ENCODE data around the gene BSND.
"Not testable (repeated sequence)": the region's sequence is repeated elsewhere in the genome, so short reads cannot be mapped to it uniquely, and the experiment has no call there.

The BSND gene

DNA sequence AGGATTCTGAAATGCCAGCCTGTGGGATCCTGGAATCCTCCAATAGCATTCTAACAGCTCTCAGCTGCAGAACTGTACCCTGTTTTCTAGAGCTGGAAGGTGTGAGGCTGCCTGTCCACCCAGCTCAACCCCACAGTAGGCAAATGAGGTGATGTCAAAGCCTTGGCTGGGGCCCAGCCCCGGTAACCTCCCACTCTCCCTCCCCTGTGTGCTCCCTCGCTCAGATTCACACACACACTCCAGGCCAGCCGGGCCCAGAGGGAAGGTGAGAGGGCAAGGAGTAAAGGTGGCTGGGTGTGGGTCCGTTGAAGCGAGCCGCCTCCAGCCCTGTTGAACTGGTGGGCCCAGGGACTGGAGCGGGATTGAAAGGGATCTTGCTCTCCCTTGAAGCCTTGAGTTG, at the start of gene BSND:
Gene BSND, plus strand, starts transcription at position 257 of the 400 bp plus-strand sequence. CDS start 254 bp downstream, outside the sequence.
- DNase-seq (ENCODE audit: low read depth), result no peak

DNA sequence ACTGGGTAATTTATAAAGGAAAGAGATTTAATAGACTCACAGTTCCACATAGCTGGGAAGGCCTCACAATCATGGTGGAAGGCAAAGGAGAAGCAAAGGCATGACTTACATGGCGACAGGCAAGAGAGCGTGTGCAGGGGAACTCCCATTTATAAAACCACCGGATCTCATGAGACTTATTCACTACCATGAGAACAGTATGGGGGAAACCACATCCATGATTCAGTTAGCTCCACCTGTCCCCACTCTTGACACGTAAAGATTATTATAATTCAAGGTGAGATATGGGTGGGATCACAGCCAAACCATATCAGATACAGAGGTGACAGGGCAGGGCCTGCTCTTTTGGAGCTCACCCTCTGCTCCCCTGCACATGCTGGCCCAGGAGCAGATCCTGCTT, 49.7 kb upstream of the BSND start:
- no peak for DNase-seq (ENCODE audit: low read depth)

DNA sequence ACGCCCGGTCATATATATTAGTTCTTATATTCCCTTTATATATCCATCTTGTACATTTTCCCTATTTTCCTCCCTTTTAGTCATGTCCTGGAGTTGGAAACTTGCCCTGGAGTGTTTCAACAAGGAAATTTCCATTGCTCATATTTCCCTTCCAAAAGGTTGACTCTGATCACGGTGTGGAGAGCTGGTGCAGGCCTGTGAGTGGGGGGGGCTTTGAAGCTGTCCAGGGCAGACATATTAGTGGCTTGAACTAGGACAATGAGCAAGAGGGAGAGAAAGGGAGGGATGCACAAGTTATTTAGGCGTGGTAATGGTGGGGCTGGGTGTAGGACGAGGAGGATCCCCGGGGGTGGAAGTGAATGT, 48.7 kb upstream of the BSND start:
- peak; percentile 33 for DNase-seq (ENCODE audit: low read depth)

DNA sequence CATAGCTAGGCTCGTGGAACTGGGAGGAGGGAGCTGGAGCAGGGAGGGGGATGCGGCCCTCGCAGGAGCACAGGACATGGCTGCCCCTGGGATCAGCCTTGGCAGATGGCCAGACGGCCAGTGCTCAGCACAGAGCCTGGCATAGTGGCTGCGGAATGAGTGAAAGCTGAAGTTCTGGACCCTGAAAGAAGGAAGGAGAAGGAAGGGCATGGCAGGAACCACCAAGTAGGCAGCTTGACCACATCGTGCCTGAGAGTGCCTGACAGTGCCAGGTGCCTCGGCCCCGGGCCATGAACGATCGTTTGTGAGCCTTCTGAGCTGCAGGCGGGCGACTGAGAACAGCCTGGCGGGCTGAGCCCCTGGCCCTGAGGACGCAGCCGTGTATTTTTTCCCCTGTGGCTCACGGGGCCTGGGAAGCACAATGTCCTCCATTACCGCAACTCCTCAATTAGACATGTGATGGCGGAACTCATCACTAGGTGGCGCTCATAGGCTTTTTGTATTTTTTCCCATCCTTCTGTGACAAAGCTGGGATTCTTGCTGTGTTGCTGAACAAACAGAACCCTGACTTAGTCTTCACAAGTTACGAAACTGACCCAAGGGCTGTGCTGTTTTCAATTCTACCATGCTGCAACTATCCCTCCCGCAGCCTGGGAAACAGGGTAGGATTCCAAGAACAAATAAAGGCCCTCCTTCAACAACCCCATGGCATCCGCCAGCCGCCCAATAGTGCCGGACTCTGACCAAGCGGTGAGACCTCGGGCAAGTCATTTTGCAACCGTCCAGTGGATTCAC, 48.2 kb upstream of the BSND start:
- peak; percentile 82 for DNase-seq (ENCODE audit: low read depth)

DNA sequence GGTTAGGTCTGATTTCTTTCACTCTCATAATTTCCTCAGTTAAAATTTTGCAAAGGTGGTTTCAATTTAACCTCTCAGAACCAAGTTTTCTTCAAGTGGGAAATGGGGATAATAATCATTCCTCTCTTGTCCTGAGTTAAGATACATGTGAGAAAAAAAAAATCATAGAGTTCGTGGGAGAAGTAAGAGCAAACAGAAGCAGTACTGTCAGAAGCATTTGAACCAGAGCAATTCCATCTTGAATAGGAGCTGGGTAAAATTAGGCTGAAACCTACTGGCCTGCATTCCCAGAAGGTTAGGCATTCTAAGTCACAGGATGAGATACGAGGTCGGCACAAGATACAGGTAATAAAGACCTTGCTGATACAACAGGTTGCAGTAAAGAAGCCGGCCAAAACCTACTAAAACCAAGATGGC, 46.9 kb upstream of the BSND start:
- no peak for DNase-seq (ENCODE audit: low read depth)

DNA sequence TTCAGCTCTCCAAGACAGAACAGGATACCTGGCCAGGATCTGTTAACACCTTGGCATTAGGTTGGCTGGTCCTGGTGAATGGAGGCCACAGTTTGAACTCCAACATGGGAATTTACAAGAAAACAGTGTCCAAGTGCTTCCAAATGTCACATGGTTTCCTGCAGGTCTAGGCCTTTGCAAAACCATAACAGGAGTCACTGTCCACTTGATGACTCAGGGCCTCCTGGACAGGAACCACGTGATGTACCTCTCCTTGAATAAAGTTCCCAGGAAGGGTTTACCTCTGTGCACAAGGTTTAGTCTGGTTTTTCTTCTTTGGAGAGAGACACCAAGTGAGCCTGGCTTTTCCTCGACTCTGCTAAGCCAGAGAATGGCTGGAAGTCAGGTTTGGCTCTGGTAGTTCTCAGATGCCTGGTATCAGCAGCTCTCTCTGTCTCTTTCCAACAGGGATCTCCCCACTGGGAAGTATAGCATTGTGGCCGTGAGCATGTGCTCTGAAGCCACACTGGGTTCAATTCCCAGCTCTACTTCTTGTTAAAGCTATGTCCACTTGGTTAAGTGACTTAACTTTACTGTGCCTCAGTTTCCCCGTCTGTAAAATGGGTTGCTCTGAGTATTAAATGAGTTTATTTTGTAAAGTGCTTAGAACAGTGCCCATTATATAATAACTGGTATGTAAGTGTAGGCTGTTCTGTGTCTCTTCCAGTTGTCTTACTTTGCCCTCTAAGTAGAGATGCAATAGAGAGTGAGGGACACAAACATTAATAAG, 45.6 kb upstream of the BSND start:
- peak; percentile 68 for DNase-seq (ENCODE audit: low read depth)

DNA sequence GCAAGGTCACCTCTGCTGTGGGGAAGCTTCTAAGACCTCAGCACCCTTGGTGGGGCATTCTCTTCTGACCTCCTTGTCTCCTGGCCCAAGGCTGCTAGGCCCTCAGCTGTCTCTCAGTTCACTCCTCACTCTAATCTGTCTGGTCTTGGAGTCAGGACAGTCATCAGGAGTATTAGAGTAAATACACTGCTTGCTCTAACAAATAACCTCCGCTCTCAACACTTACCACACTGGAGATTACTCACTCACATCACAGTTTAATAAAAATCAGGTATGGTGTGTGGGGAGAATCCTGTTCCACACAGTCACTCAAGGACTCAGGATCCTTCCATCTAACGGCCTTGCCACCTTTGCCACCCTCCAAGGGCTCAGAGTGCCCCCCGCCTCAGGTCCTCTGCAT, 44.9 kb upstream of the BSND start:
- no peak for DNase-seq (ENCODE audit: low read depth)

DNA sequence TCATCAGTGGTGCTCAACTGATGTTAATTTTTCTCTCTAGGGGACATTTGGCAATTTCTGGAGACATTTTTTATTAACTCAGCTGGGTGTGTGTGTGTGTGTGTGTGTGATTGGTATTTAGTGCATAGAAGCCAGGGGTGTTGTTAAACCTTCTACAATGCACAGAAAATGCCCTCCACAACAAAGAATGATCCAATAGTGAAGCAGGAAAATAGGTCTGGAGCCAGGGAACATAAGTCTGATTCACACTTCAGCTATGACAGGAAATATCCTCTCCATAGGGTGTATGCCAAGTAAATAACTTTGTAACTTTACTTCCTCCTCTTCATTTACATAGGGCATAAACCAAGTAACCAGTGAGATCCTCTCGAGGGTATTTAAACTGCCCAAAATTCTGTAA, 43.4 kb upstream of the BSND start:
- DNase-seq (ENCODE audit: low read depth), result peak; percentile 84

DNA sequence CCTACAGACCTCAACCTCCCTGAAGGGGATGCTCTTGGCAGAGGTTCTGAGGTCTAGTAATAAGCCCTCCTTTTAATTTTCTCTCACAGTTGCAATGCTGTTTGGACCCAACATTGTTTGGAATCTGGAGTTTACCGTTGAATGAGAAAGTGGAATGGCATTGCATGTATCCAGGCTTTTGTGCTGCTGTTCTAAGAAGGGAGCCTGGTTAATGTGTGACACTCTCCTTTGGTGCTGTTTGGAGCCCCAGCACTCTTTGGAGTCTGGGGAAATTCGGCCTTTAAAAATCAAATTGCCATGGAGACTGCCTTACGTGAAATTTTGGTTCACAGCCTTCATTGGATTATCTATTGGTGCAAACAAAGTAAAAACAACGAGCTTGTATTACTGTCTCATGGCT, 42.0 kb upstream of the BSND start:
- no peak for DNase-seq (ENCODE audit: low read depth)

DNA sequence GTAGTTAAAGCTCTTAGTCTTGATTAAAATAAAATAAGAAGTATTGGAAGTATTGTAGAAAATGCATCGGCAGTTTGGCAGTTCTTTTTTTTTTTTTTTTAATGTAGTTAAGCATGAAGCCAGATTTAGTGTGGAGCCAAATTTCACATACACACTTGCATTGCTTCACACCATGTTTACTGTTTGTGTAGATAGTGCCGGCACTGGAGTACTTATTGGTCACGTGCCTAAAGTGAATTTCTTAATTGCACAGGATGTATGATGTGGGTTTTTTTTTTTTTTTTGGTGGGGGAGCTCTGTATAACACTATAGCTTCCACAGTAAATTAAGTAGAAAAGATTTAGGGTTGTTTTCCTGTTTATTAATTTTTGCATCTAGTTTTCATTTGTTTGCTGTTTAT, 39.5 kb upstream of the BSND start:
- DNase-seq (ENCODE audit: low read depth), result no peak

DNA sequence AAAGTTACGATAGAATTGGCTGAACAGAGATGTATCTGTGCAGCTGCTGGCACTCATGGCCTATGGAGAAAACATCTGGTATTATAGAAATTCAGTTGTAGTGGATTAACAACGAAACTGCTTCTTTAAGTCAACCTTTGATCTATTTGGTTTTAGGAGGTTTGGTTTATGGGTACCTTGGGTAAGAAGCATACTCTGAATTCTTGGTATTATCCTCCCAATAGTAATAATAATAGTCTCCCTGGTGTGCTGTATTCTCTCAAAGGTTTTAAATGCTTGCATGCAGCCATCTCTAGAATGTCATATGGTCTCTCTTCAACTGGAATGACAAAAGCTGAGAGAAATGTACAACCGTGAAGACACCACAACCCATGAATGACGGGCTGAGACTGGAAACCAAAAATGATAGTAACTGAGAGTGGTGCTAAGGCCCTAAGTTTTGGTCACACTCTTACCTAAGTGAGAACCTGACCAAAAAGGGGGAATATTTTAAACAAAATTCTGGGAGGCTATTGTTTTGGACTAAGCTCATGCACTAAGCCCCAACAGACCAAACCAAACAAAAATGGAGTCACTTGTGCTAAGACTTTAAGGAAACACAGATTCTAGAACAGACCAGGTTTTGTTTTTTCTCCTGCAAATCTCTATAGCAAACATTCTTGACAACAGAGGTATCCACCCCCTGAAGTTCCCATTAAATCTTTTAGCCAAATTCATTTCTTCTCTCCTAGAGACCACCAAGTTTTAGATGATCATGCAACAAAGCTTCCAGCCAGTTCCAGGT, 35.9 kb upstream of the BSND start:
- DNase-seq (ENCODE audit: low read depth), result no peak

DNA sequence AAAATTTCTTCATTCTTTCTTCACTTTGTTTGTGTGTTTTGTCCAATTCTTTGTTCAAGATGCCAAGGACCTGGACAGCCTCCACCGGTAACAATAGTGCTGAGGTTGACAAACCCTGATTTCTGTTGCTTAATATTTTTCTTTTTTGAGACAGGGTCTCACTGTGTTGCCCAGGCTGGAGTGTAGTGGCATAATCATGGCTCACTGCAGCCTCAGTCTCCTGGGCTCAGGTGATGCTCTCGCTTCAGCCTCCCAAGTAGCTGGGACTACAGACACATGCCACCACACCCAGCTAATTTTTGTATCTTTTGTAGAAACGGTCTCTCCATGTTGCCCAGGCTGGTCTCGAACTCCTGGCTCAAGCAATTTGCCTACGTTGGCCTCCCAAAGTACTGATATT, 34.9 kb upstream of the BSND start:
- not testable (repeated sequence) for DNase-seq (ENCODE audit: low read depth)

DNA sequence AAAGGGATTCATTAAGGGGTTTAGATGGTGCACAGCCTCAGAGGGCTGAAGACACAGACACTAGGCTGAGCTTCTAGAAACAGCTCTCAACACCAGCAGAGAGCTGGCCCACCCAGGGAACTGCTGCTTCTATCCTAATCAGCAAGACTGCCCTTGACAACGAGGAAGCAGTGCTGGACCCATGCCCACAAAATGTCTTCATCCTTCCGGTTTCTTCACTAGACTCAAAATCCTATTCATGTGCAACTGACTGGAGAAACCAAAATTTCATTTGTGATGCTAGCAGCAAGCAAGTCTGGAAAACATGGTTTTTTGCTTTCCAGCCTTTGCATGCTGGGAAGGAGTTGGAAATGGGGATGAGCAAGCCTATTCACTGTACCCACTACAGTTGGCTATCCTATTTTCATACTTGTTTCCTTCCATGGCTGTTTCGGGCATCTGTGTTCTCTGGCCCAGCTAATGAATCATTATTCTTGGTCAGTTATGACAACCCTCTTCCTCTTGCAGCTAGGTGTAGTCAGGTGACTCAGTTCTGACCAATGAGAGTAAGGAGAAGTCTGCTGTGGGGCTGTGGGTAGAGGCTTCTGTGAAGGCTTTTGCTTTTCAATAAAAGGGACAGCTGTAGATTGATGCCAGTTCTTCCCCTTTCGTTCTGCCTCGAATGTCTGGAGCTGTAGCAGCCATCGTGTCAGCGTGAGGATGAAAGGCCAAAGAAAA, 33.0 kb upstream of the BSND start:
- DNase-seq (ENCODE audit: low read depth), result peak; percentile 71

DNA sequence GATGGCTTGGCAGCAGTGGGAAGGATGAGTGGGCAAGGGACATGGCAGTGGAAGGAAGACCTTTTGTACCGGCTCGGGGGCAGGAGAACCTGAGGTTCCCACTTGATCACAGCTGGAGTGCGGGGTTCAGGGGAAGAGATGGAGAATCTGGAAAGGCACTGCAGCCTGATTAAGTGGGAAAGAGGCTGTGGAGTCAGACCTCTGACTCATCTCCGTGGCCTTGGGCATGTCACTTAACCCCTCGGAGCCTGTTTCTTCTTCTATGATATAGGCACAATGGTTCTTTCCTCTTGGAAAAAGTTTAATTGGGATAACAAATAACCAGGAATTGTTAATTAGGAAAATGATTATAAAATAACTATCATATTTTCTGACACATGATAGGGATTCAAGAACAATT, 31.4 kb upstream of the BSND start:
- peak; percentile 77 for DNase-seq (ENCODE audit: low read depth)

DNA sequence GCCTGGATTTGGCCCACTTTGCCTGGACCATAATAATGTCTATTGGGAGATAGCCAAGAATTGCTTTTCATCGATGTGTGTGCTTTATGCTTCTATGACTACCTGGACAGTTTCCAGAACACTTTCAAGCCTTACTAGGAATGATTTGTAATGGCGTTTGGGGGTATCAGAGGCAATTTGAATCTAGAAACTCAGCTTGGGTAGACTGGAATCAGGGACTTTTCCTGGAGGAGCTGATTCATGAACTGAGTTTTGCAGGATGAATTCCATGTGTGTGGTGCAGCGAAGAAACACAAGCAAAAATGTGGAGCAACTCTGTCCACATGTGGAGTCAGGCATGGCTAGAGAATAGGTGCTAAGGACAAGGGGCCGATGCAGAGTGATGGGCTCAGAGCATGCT, 30.2 kb upstream of the BSND start:
- DNase-seq (ENCODE audit: low read depth), result no peak

DNA sequence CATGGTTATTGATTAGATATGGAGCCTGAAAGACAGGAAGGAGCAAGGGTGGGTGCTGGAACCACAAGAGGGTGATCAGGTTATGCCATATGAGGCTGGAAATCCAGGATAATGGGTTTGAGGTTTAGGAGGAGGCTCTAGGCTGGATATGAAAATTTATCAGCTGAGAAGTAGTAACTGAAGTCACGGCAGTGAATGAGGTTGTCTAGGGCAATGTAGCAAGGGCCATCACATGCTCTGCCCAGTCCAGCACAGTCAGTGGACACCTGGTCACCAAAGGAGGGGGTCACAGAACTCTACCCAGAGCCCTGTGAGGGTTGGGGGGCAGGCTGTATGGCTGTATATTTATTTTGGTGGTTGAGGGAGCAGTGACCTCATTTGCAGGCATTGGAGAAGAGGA, 28.9 kb upstream of the BSND start:
- no peak for DNase-seq (ENCODE audit: low read depth)

DNA sequence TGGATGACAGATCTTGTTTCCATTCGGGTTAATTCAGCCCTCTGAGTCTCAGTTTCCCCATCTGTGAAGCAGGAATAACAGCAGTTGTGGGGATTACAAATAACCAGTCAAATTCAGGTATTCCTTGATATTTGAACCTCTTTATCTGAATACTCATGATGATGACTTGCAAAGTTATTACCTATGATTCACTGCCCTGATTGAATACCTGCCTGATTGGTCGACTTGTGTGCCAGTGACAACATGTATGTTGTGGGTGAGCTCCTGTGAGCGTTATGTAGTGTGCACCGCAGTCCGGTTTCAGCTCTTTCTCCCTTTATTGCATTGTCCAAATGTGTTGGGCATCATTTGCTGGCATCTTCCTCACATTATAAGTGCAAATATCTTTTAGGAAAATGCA, 27.8 kb upstream of the BSND start:
- DNase-seq (ENCODE audit: low read depth), result no peak

DNA sequence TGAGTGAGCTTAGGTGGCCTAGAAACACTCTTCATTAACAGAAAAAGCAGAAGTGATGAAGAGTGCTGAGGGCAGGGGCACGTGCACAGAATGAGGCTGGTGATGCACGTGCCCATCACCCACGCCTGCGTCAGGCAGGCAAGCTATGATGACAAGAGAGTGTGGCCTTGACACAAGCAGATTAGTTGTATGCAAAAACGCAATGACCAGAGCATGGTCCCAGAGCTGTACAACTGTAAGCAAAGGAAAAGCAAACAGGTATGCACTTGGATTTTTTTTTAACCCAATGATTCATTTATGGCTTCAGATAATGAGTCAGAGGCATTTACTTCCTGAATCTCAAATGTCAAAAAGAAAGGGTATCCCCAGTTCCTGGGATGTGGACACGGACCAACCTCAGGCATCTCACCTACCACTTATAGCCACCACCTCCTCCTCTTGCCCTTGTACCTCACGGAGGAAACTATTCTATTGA, 27.4 kb upstream of the BSND start:
- DNase-seq (ENCODE audit: low read depth), result peak; percentile 78

DNA sequence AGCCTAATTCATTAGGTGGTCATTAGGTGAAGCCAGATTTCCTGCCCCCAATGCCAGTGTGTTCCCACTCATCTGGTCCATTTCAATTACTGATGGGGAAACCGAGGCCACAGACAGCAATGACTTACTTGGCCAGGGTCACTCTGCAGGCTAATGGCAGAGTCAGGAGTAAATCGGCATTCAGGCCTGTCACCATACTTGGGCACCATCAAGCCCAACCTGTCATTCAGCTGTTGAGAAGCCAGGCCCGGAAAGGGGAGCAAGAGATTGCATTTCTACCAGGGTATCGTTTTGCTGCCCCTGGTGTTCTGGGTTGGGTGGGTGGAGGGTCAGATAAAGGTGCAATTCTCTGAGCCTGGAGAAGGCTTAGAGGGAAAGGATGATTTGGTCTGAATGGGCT, 26.3 kb upstream of the BSND start:
- no peak for DNase-seq (ENCODE audit: low read depth)

DNA sequence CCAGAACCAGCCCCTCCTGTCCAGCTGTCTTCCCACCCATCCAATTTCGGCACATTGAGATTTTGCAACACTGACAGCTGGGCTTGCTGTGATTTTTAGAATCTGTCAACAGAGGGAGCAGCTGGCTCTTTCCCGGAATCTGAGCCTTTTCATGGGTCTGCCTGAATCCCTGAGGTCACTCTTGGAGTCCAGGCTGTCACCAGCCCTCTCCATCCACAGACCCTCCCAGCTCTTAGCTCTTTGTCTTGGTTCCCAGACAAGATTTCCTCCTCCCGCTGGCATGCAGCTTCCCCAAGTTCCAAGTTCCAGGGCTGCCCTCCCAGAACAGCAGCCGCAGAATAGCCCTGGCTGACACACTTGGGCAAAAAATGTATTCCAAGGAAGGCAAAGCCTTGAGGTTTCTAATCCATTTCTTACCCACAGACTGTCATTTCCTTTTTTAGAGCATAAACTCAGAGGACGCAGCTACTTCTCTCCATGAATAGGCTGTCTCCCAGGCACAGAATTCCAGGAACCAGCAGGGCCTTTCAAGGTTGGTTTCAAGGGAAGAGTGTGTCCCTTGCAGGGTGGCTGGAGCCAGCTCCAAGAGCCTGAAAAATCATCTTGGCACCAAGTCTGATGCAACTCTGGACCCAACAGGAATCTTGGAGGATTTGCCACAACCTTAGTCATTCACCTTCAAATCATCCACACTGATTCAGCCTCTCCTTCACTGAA, 25.4 kb upstream of the BSND start:
- peak; percentile 50 for DNase-seq (ENCODE audit: low read depth)

DNA sequence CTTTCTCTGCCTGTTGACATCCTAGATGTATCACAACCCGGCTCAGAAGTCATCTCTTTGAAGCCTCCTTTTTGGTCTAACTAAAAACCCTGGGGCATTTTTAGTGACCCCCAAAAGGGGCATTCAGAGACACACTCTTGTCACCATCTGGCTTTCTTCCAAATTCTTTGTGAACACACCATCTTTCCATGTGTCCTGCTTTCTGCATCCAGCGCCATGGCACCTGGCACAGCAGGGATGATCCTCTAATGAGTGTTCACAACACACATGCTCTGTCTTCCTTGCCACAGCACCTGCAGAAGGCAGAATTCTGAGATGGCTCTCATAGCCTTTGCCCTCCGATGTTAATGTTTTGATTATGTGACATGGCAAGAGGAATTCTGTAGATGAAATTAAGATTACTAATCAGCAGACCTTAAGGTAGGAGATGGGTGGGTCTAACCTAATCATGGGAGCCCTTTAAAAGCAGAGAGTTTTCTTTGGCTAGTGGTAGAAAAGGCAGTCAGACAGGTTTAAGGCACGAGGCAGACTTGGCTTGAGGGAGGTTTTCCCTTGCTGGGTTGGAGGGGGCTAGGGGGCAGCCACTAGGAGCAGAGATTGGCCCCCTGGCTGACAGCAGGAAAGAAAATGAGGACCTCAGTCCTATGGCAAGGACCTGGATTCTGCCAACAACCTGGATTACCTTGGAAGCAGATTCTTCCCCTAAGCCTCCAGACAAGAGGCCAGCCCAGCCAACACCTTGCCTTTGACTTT, 23.2 kb upstream of the BSND start:
- no peak for DNase-seq (ENCODE audit: low read depth)

All from ELR (cell line).